Cerebellar cortex (tissue), 1 donor: ENCODE data around the gene FHOD3.

ENCODE experiments used
- DNase-seq: peaks from one replicate; pipeline ENCODE4 v3.0.0-alpha.2; 2015; ENCODE audit warnings: low spot score

The FHOD3 gene

DNA sequence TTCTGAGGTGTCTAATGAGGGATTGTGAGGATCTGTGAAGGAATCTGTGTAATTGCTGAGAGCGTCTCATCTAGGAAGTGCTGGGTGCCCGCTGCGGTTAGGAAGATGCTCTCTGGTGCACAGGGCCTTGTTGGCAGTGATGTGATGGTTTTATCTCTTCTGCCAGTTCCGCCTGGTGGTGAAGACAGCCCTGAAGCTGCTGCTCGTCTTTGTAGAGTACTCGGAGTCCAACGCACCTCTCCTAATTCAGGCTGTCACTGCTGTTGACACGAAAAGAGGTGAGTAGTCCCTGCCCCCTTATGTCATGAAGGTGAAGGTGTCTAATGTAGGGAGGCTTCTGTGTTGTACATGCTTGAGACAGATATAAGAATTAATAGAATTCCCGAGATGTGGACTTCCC, 297.1 kb downstream of the FHOD3 start:
- DNase-seq = no peak

- DNase-seq = no peak
Observed at GRCh38 chr18:36595046-36595817, 297.7 kb downstream of the FHOD3 start.

- no peak for DNase-seq
Observed at GRCh38 chr18:36595818-36596215, 298.3 kb downstream of the FHOD3 start.

DNA sequence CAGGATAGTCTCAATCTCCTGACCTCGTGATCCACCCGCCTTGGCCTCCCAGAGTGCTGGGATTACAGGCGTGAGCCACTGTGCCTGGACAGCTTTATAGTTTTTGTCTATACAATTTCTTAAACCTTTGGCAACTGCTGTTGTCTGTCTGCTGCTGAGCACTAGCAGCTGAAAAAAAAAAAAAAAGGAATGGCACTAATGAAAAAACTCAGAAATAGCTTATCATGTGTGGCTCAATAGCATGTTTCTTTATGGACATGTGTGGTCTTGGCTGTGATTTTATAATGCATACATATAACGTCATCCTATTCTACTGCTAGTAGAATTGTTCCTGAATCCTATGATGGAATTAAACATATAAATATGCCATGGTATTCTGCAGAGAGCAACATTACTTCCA, 300.1 kb downstream of the FHOD3 start:
- no peak for DNase-seq

- no peak for DNase-seq
Observed at GRCh38 chr18:36600548-36600947, 303.0 kb downstream of the FHOD3 start.

GRCh38 chr18:36601316-36601715, 303.8 kb downstream of the FHOD3 start:
- no peak for DNase-seq

- DNase-seq = no peak
Observed at GRCh38 chr18:36602071-36602470, 304.6 kb downstream of the FHOD3 start.

GRCh38 chr18:36602620-36603019, 305.1 kb downstream of the FHOD3 start:
- no peak for DNase-seq

GRCh38 chr18:36608107-36608506, 310.6 kb downstream of the FHOD3 start:
- DNase-seq = no peak

DNA sequence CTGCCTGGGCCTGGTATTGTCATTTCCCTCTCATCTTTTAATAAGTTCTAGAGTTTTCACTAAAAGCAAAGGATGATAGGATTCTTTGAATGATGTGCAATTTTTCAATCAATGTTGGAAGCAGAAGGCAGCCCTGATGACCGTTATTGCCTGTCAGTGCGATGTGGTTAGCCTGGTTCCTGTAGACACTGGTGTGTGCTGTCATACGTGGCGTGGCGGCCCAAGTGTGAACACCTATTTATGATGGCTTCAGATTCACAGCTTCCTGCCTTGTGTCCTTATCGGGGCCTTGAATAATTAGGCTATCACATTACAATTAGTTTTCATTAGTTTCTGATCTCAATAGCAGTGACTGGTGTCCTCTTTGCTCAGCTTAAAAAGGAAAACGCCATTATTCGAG, 312.7 kb downstream of the FHOD3 start:
- DNase-seq = no peak

GRCh38 chr18:36610661-36611060, 313.1 kb downstream of the FHOD3 start:
- no peak for DNase-seq

GRCh38 chr18:36613069-36613468, 315.6 kb downstream of the FHOD3 start:
- no peak for DNase-seq

DNA sequence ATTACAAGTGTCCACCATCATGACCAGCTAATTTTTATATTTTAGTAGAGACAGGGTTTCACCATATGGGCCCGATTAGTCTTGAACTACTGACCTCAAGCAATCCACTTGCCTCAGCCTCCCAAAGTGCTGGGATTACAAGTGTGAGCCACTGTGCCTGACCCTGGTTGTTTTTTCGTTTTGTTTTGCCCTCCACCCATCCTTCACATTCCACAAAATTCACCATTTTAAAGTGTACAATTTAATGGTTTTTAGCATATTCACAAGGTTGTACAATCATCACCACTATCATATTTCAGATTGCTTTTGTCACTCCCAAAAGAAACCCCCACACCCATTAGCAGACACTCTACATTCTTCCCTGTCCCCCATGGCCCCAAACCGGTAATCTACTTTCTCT, 316.3 kb downstream of the FHOD3 start:
- no peak for DNase-seq

- DNase-seq = no peak
Observed at GRCh38 chr18:36620788-36621187, 323.3 kb downstream of the FHOD3 start.

GRCh38 chr18:36622610-36623009, 325.1 kb downstream of the FHOD3 start:
- DNase-seq = no peak

GRCh38 chr18:36623091-36623490, 325.6 kb downstream of the FHOD3 start:
- no peak for DNase-seq

DNA sequence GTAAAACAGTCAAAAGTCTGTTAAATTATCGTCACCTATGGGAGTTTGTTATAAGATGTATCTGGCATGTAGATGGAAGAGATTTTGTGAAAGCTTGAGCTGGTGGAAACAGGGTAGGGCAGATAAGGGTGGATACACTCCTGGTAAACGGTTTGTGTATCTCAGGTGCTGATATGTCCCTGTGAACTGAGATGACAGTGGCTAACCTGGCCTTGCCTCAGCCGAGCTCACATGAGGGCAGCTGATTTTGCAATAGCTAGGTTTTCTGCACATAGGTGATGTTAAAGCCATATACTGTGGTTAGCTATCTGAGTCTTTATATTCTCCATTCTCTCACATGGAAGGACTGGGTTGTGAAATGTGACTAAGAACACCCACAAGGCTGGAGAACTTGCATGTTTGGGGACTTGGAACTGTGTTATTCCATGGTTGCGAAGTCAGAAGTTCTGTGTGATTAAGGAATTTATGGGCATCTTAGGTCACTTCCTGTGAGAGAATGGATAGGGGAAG, 326.2 kb downstream of the FHOD3 start:
- no peak for DNase-seq

DNA sequence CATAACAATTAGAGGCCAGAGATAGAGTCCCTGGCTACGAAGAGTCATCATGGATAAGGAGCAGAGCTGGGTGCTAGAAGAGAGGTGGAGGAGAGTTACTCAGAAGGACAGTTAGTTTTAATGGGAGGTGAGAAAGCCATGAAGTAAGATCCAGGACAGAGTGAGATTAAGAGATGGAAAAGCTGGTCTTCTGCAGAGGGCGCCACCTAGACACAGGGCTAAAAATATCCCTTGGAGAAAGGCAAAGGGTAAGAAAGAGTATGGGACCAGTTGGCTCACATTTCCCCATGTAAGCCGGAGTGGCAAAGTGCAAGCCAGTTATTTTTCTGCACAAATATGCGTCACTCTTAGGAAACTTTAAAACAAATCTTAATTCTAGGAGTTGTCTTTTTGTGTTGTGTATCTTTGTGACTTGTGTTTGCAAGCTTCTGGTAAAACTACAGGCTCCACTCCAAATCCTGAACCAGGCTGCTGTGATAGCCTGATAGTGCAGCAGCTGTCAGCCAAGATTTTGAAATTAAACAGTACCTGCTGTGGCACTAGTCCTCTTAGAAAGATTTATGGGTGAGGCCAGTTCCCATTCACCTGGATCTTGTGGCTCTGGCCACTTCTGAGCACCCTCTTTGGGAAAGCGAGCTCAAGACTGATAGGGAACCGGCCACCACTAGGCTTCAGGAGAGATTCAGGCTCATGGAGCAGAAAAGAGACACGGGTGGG, 327.1 kb downstream of the FHOD3 start:
- no peak for DNase-seq

GRCh38 chr18:36625386-36625785, 327.9 kb downstream of the FHOD3 start:
- DNase-seq = no peak

- no peak for DNase-seq
Observed at GRCh38 chr18:36627637-36628036, 330.1 kb downstream of the FHOD3 start.

DNA sequence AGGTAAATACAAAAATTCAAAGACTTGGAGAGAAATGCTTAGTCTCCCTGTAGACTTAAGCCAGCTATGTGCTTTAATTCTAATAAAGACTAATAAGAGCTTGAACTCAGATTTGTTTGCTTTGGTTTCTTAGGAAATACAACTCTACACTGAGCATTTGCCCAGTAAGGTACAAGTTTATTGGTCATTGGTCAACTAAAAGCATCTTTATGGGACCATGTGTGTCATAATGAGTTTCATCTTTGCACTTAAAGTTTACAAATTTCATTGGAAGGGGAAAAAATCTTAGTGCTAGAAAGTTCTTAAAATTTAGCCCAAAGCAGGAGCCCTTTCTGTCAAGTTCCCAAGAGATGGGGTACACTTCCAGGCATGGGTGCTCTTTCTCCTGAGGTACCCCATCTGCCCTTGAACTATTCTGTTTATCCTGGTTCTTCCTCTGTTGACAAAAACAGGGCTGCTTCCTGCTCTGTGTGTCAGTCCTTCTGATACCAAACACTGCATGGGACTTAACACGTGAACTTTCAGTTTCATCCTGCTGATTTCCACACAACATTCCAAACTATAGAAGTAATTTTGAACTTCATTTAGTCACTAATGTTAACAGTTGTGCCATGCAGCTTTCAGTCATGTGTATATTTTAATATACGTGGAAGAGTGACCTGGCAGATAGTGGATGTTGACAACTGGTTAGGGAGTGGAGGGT, 331.1 kb downstream of the FHOD3 start:
- no peak for DNase-seq

DNA sequence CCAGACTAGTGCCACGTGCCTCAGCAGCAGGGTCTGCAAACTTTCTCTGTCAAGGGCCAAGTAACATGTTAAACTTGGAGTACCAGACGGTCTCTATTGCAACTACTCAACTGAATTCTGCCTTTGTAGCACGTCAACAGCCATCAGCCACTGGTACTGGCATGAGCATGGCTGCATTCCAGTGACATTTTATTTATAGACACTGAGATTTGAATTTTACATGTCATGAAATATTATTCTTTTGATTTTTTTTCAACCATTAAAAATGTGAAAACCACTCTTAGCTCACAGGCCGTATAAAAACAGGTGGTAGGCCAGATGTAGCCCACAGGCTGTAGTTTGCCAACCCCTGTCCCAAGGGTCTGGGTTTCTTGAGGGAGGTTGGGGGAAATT, 331.6 kb downstream of the FHOD3 start:
- DNase-seq = no peak

GRCh38 chr18:36629836-36630235, 332.3 kb downstream of the FHOD3 start:
- DNase-seq = no peak
